Right renal pelvis (tissue), 4 donors: ENCODE measurements around the gene NAGK. TPM values are rescaled to one million over a fixed set of nuclear protein-coding genes. Genes with fewer than 3 reads are reported as not detected.
"Not testable (repeated sequence)": the region's sequence is repeated elsewhere in the genome, so short reads cannot be mapped to it uniquely, and the experiment has no call there.

Source experiments
- DNase-seq, 4 donors: peaks; one replicate each; pipeline ENCODE4 v3.0.0-alpha.2; 2013; ENCODE audit warnings: low read depth in 4 of 4, low spot score in 3 of 4, missing footprints in 1 of 4
- polyA plus RNA-seq, 4 donors: library from polyadenylated mRNA; unstranded; fragments of 120-200 nt; gene quantifications; one replicate each; pipeline ENCODE4 v1.2.1, GENCODE V29; 2013; ENCODE audit not compliant: insufficient read length in 4 of 4

NAGK gene
- polyA plus RNA-seq, 4 donors: 65.2 to 88.1 (median 79.4) TPM

- no peak for DNase-seq
These were observed 34.7 kb downstream of the NAGK start for GRCh38 chr2:71102981-71103681.

GRCh38 chr2:71103809-71104208 is 35.4 kb downstream of the NAGK start:
- DNase-seq: no peak

GRCh38 chr2:71106463-71106862 is 38.0 kb downstream of the NAGK start:
- DNase-seq: not testable (repeated sequence)

- DNase-seq: no peak
These were observed 39.6 kb downstream of the NAGK start for GRCh38 chr2:71108091-71108490.

- no peak for DNase-seq
These were observed 45.4 kb downstream of the NAGK start for GRCh38 chr2:71113843-71114242.

GRCh38 chr2:71117063-71117462 is 48.6 kb downstream of the NAGK start:
- no peak for DNase-seq

GRCh38 chr2:71120195-71120594 is 51.7 kb downstream of the NAGK start:
- no peak for DNase-seq

GRCh38 chr2:71121479-71121878 is 53.0 kb downstream of the NAGK start:
- DNase-seq: no peak

GRCh38 chr2:71122387-71123298 is 54.2 kb downstream of the NAGK start:
- no peak for DNase-seq

- DNase-seq: no peak
These were observed 57.3 kb downstream of the NAGK start for GRCh38 chr2:71125506-71126294.

- DNase-seq: no peak
These were observed 58.5 kb downstream of the NAGK start for GRCh38 chr2:71126957-71127356.

Other genes starting within 250 kb of the NAGK start
- under 1 TPM in 2 of 4 donors, not detected in 2; 0.08 to 0.10 TPM for gene CLEC4F, start 248.0 kb upstream of the NAGK start, polyA plus RNA-seq
- gene CD207, start 232.8 kb upstream of the NAGK start, polyA plus RNA-seq: under 1 TPM in 2 of 4 donors, not detected in 2; 0.08 to 0.17 TPM
- under 1 TPM; 0.17 to 0.54 (median 0.43) TPM for gene VAX2, start 168.1 kb upstream of the NAGK start, polyA plus RNA-seq
- 10 to 100 TPM; 58.2 to 95.4 (median 83.4) TPM for gene ATP6V1B1, start 132.7 kb upstream of the NAGK start, polyA plus RNA-seq
- 1 to 10 TPM in 1 of 4 donors, under 1 TPM in 3; 0.47 to 1.1 (median 0.71) TPM for gene ANKRD53, start 90.0 kb upstream of the NAGK start, polyA plus RNA-seq
- 10 to 100 TPM; 53.3 to 66.6 (median 57.8) TPM for gene TEX261, start 73.8 kb upstream of the NAGK start, polyA plus RNA-seq
- gene MCEE, start 61.6 kb downstream of the NAGK start, polyA plus RNA-seq: 10 to 100 TPM; 21.8 to 23.6 (median 22.7) TPM
- gene MPHOSPH10, start 62.0 kb downstream of the NAGK start, polyA plus RNA-seq: 10 to 100 TPM; 39.3 to 50.7 (median 47.5) TPM
- gene PAIP2B, start 158.5 kb downstream of the NAGK start, polyA plus RNA-seq: 10 to 100 TPM; 16.8 to 19.7 (median 18.2) TPM